Mesodermal cell (in vitro differentiated cells): ENCODE data around the gene CAB39L.

Experiments
- H3K27ac ChIP-seq: 2 replicates; pipeline ENCODE4 v1.7.0; 2013; ENCODE audit warnings: mild to moderate bottlenecking, low read depth, low read length, moderate library complexity; ENCODE audit not compliant: severe bottlenecking
- H3K36me3 ChIP-seq: 2 replicates; pipeline ENCODE4 v1.7.1; 2013; ENCODE audit warnings: mild to moderate bottlenecking, low read length, moderate library complexity; ENCODE audit not compliant: control insufficient read depth, insufficient read depth
- H3K4me1 ChIP-seq: one replicate; pipeline ENCODE4 v1.7.1; 2013; ENCODE audit warnings: mild to moderate bottlenecking, low read length; ENCODE audit not compliant: insufficient read depth, control insufficient read depth, poor library complexity, severe bottlenecking
- H3K4me3 ChIP-seq: 2 replicates; pipeline ENCODE4 v1.7.0; 2013; ENCODE audit warnings: low read length, control low read depth, mild to moderate bottlenecking; ENCODE audit not compliant: insufficient read depth, poor library complexity, severe bottlenecking; ENCODE audit errors: extremely low read depth
- H3K9me3 ChIP-seq: 2 replicates; pipeline ENCODE4 v1.7.1; 2013; ENCODE audit warnings: mild to moderate bottlenecking, low read length, moderate library complexity; ENCODE audit not compliant: control insufficient read depth
- WGBS, 2 experiments: methylation state at CpG; one replicate each; pipeline ENCODE4 v1.1.5; 2013; ENCODE audit warnings: missing lambda C conversion rate in 2 of 2; ENCODE audit not compliant: insufficient coverage in 2 of 2; 5-methylcytosine and 5-hydroxymethylcytosine counted together

The CAB39L gene

GRCh38 chr13:49370371-49370770 lies 73.5 kb downstream of the CAB39L start:
- Histone ChIP-seq H3K9me3 (no peaks in the 10 kb centered on the region), H3K4me1 (peaks cover 18% of the 10 kb centered on the region), H3K27ac (no peak overlapping the region), H3K4me3 (no peak overlapping the region), H3K36me3 (no peaks in the 10 kb centered on the region)
- 92% methylated on average over 2 of the region's 2 CpGs for WGBS, 2 experiments

- Histone ChIP-seq H3K9me3 (no peaks in the 10 kb centered on the region), H3K27ac (no peak overlapping the region), H3K4me1 (peaks cover 14% of the 10 kb centered on the region), H3K4me3 (no peak overlapping the region), H3K36me3 (no peaks in the 10 kb centered on the region)
- WGBS, 2 experiments = 91% methylated on average over 4 of the region's 4 CpGs; no CpG with 5 or more reads in 1 of the 2 experiments
Measured at GRCh38 chr13:49369866-49370265, 74.0 kb downstream of the CAB39L start.

GRCh38 chr13:49368688-49369087 lies 75.2 kb downstream of the CAB39L start:
- H3K36me3 ChIP-seq = no peaks in the 10 kb centered on the region
- no CpG with 5 or more reads among the region's 2 CpGs for WGBS, 2 experiments
- H3K4me3 ChIP-seq = no peak overlapping the region
- no peak overlapping the region for H3K27ac ChIP-seq
- H3K4me1 ChIP-seq = peaks cover 5% of the 10 kb centered on the region
- H3K9me3 ChIP-seq = no peaks in the 10 kb centered on the region

GRCh38 chr13:49367640-49368422 lies 76.0 kb downstream of the CAB39L start:
- 50% methylated on average over 2 of the region's 5 CpGs; no CpG with 5 or more reads in 1 of the 2 experiments for WGBS, 2 experiments
- Histone ChIP-seq H3K4me3 (no peak overlapping the region), H3K27ac (no peak overlapping the region), H3K36me3 (no peaks in the 10 kb centered on the region), H3K4me1 (peaks cover 4% of the 10 kb centered on the region), H3K9me3 (no peaks in the 10 kb centered on the region)

- Histone ChIP-seq H3K4me3 (no peak overlapping the region), H3K27ac (no peak overlapping the region), H3K36me3 (no peaks in the 10 kb centered on the region), H3K9me3 (no peaks in the 10 kb centered on the region), H3K4me1 (peaks cover 4% of the 10 kb centered on the region)
- 94% methylated on average over 2 of the region's 2 CpGs; no CpG with 5 or more reads in 1 of the 2 experiments for WGBS, 2 experiments
Measured at GRCh38 chr13:49366841-49367240, 77.0 kb downstream of the CAB39L start.

GRCh38 chr13:49357694-49358093 lies 86.2 kb downstream of the CAB39L start:
- Histone ChIP-seq H3K36me3 (peaks cover 3% of the 10 kb centered on the region), H3K9me3 (peaks cover 5% of the 10 kb centered on the region), H3K4me3 (no peak overlapping the region), H3K27ac (no peak overlapping the region), H3K4me1 (peaks cover 10% of the 10 kb centered on the region)
- 100% methylated on average over 1 of the region's 2 CpGs for WGBS, 2 experiments

GRCh38 chr13:49356223-49356622 lies 87.6 kb downstream of the CAB39L start:
- Histone ChIP-seq H3K27ac (no peak overlapping the region), H3K4me1 (peaks cover 10% of the 10 kb centered on the region), H3K36me3 (peaks cover 3% of the 10 kb centered on the region), H3K9me3 (peaks cover 5% of the 10 kb centered on the region), H3K4me3 (no peak overlapping the region)

- Histone ChIP-seq H3K27ac (no peak overlapping the region), H3K4me3 (no peak overlapping the region), H3K36me3 (peaks cover 3% of the 10 kb centered on the region), H3K9me3 (peaks cover 5% of the 10 kb centered on the region), H3K4me1 (peaks cover 10% of the 10 kb centered on the region)
- no CpG with 5 or more reads among the region's 1 CpG for WGBS, 2 experiments
Measured at GRCh38 chr13:49354719-49355118, 89.1 kb downstream of the CAB39L start.

GRCh38 chr13:49353908-49354307 lies 90.0 kb downstream of the CAB39L start:
- H3K4me3 ChIP-seq = no peak overlapping the region
- H3K27ac ChIP-seq = no peak overlapping the region
- 83 to 90% methylated on average over 1 to 2 of the region's 3 CpGs for WGBS, 2 experiments

GRCh38 chr13:49351871-49352270 lies 92.0 kb downstream of the CAB39L start:
- no peak overlapping the region for H3K4me3 ChIP-seq
- no peak overlapping the region for H3K27ac ChIP-seq
- peaks cover 5% of the 10 kb centered on the region for H3K9me3 ChIP-seq
- peaks cover 2% of the 10 kb centered on the region for H3K36me3 ChIP-seq
- peaks cover 4% of the 10 kb centered on the region for H3K4me1 ChIP-seq
- WGBS, 2 experiments = 100% methylated on average over 1 of the region's 2 CpGs; no CpG with 5 or more reads in 1 of the 2 experiments

More at GRCh38 chr13:49353908-49354307, 90.0 kb downstream of the CAB39L start:
- Histone ChIP-seq H3K9me3 (peaks cover 5% of the 10 kb centered on the region), H3K4me1 (peaks cover 10% of the 10 kb centered on the region), H3K36me3 (peaks cover 3% of the 10 kb centered on the region)

- H3K4me3 ChIP-seq = no peak overlapping the region
- no peak overlapping the region for H3K27ac ChIP-seq
- no peaks in the 10 kb centered on the region for H3K9me3 ChIP-seq
- no peaks in the 10 kb centered on the region for H3K4me1 ChIP-seq
- H3K36me3 ChIP-seq = no peaks in the 10 kb centered on the region
- 75 to 80% methylated on average over 7 of the region's 7 CpGs for WGBS, 2 experiments
Measured at GRCh38 chr13:49348751-49349150, 95.1 kb downstream of the CAB39L start.
